SK-N-SH (cell line): ENCODE results near the gene PIP4K2A. TPM values are rescaled to one million over a fixed set of nuclear protein-coding genes. Genes with fewer than 3 reads are reported as not detected.

Experiments used
- CTCF ChIA-PET: fragments of 300-600, 350-600 bp; formaldehyde crosslinking; extraction: SDS; loops from one replicate; lab custom pipeline; 2021; lab: Yijun Ruan, JAX
- POLR2A ChIA-PET: fragments of 350-600 bp; sonication (Branson Sonifier 250); formaldehyde crosslinking; extraction: SDS; loops from one replicate; lab custom pipeline; 2020; ENCODE audit warnings: antibody characterized with exemption, inconsistent platforms; lab: Yijun Ruan, JAX
- DNase-seq: peaks from one replicate; pipeline ENCODE4 v3.0.0; 2012
- H2AFZ ChIP-seq: fragments of 200-600 bp; sonication (generic); 2 replicates; pipeline ENCODE4 v1.8.1; 2016; ENCODE audit warnings: antibody characterized with exemption, mild to moderate bottlenecking, low read depth
- H3F3A ChIP-seq: fragments of 200-600 bp; sonication (generic); replicated peaks from 2 replicates; pipeline ENCODE3; 2016; ENCODE audit warnings: antibody characterized with exemption, mild to moderate bottlenecking; ENCODE audit not compliant: insufficient read depth
- H3K27ac ChIP-seq, 2 experiments: fragments of 200-500 bp in 1 of 2; fragments of 200-600 bp in 1 of 2; sonication (Bioruptor generic) in 1 of 2; sonication (generic), shearing (Covaris generic) in 1 of 2; 2 replicates each; pipeline versions ENCODE4 v1.5.1 to v1.6.1; 2014 to 2016; ENCODE audit warnings: low read depth in 2 of 2, inconsistent platforms in 1 of 2, low read length in 1 of 2, mild to moderate bottlenecking in 1 of 2, mixed read lengths in 1 of 2
- H3K27me3 ChIP-seq: fragments of 200-600 bp; sonication (generic), shearing (Covaris generic); 2 replicates; pipeline ENCODE4 v1.6.1; 2016; ENCODE audit warnings: mixed run types; ENCODE audit not compliant: insufficient read depth
- H3K36me3 ChIP-seq, 2 experiments: fragments of 200-500 bp in 1 of 2; fragments of 200-600 bp in 1 of 2; sonication (Bioruptor generic) in 1 of 2; sonication (generic) in 1 of 2; replicated peaks in 1 of 2; 2 replicates each; pipeline versions ENCODE3 to v1.5.1; 2014 to 2016; ENCODE audit warnings: low read length in 1 of 2, mild to moderate bottlenecking in 1 of 2; ENCODE audit not compliant: insufficient read depth in 2 of 2, control insufficient read depth in 1 of 2
- H3K4me1 ChIP-seq, 2 experiments: fragments of 200-500 bp in 1 of 2; fragments of 200-600 bp in 1 of 2; sonication (Bioruptor generic) in 1 of 2; sonication (generic), shearing (Covaris generic) in 1 of 2; 2 replicates each; pipeline versions ENCODE4 v1.5.1 to v1.6.1; 2014 to 2016; ENCODE audit warnings: low read depth in 1 of 2, low read length in 1 of 2, mixed run types in 1 of 2; ENCODE audit not compliant: insufficient read depth in 2 of 2, control insufficient read depth in 1 of 2
- H3K4me2 ChIP-seq: fragments of 200-600 bp; sonication (generic), shearing (Covaris generic); 2 replicates; pipeline ENCODE4 v1.6.1; 2017; ENCODE audit warnings: mixed run types
- H3K4me3 ChIP-seq, 2 experiments: fragments of 200-500 bp in 1 of 2; fragments of 200-600 bp in 1 of 2; sonication (Bioruptor generic) in 1 of 2; sonication (generic), shearing (Covaris generic) in 1 of 2; 2 replicates each; pipeline versions ENCODE4 v1.5.1 to v1.8.1; 2014 to 2016; ENCODE audit warnings: low read depth in 2 of 2, inconsistent platforms in 1 of 2, low read length in 1 of 2, mild to moderate bottlenecking in 1 of 2, mixed read lengths in 1 of 2, moderate library complexity in 1 of 2
- H3K79me2 ChIP-seq: fragments of 200-600 bp; sonication (generic); 2 replicates; pipeline ENCODE4 v1.8.1; 2017; ENCODE audit warnings: mild to moderate bottlenecking; ENCODE audit not compliant: insufficient read depth
- H3K9ac ChIP-seq: fragments of 200-600 bp; sonication (generic); 2 replicates; pipeline ENCODE4 v1.6.1; 2017; ENCODE audit warnings: mixed run types
- H3K9me2 ChIP-seq: fragments of 200-600 bp; sonication (generic); 2 replicates; pipeline ENCODE4 v1.6.1; 2017; ENCODE audit warnings: mixed run types
- H3K9me3 ChIP-seq: fragments of 200-600 bp; sonication (generic); 2 replicates; pipeline ENCODE4 v1.6.1; 2017; ENCODE audit warnings: mixed run types, mild to moderate bottlenecking, moderate library complexity
- H4K20me1 ChIP-seq: fragments of 200-600 bp; sonication (generic); 2 replicates; pipeline ENCODE4 v1.6.1; 2017; ENCODE audit warnings: mild to moderate bottlenecking, mixed run types; ENCODE audit not compliant: insufficient read depth
- CHD2 ChIP-seq: fragments of 150-350 bp; IDR thresholded peaks from 2 replicates; pipeline ENCODE4 v1.6.1; 2018; ENCODE audit warnings: low read length; ENCODE audit not compliant: partially characterized antibody
- ELF1 ChIP-seq: IDR thresholded peaks from 2 replicates; pipeline ENCODE4 v1.4.0; 2012
- EP300 ChIP-seq, 2 experiments: IDR thresholded peaks; 2 replicates each; pipeline versions ENCODE4 v1.4.0 to v1.6.1; 2012; ENCODE audit warnings: borderline replicate concordance in 1 of 2, low read depth in 1 of 2, low read length in 1 of 2
- FOSL2 ChIP-seq: IDR thresholded peaks from 2 replicates; pipeline ENCODE4 v1.4.0; 2012; ENCODE audit warnings: low read depth, mild to moderate bottlenecking, moderate library complexity, borderline replicate concordance
- FOXM1 ChIP-seq: IDR thresholded peaks from 2 replicates; pipeline ENCODE4 v1.4.0; 2012; ENCODE audit warnings: low read depth, mild to moderate bottlenecking
- GATA2 ChIP-seq: sonication (generic); formaldehyde crosslinking; IDR thresholded peaks from 2 replicates; pipeline ENCODE4 v1.5.0; 2020; ENCODE audit warnings: mild to moderate bottlenecking, missing genetic modification reagents
- JUND ChIP-seq: IDR thresholded peaks from 2 replicates; pipeline ENCODE4 v1.4.0; 2012
- MEF2A ChIP-seq: IDR thresholded peaks from 2 replicates; pipeline ENCODE4 v1.4.0; 2012; ENCODE audit warnings: low read depth, borderline replicate concordance
- MXI1 ChIP-seq: IDR thresholded peaks from 2 replicates; pipeline ENCODE4 v1.6.1; 2012; ENCODE audit warnings: mild to moderate bottlenecking, low read depth, low read length, improper control_type of control experiment
- NFIC ChIP-seq: IDR thresholded peaks from 2 replicates; pipeline ENCODE4 v1.4.0; 2012; ENCODE audit warnings: borderline replicate concordance
- PBX3 ChIP-seq: IDR thresholded peaks from 2 replicates; pipeline ENCODE4; 2012
- RCOR1 ChIP-seq: fragments of 150-350 bp; IDR thresholded peaks from 2 replicates; pipeline ENCODE4 v1.6.1; 2017; ENCODE audit warnings: antibody characterized with exemption, low read length
- RXRA ChIP-seq: IDR thresholded peaks from 2 replicates; pipeline ENCODE4 v1.4.0; 2012; ENCODE audit warnings: low read depth, mild to moderate bottlenecking, borderline replicate concordance
- SMC3 ChIP-seq: IDR thresholded peaks from 2 replicates; pipeline ENCODE4 v1.6.1; 2012; ENCODE audit warnings: low read depth, low read length, improper control_type of control experiment
- TAF1 ChIP-seq: IDR thresholded peaks from 2 replicates; pipeline ENCODE4 v1.6.1; 2012; ENCODE audit warnings: low read depth, mild to moderate bottlenecking, low read length, moderate library complexity, borderline replicate concordance
- TCF12 ChIP-seq: IDR thresholded peaks from 2 replicates; pipeline ENCODE4 v1.4.0; 2012
- USF1 ChIP-seq: IDR thresholded peaks from 2 replicates; pipeline ENCODE4 v1.4.0; 2012; ENCODE audit warnings: low read depth, borderline replicate concordance
- USF2 ChIP-seq: fragments of 150-350 bp; IDR thresholded peaks from 2 replicates; pipeline ENCODE4 v1.6.1; 2017; ENCODE audit warnings: antibody characterized with exemption, low read length, low read depth, borderline replicate concordance
- YY1 ChIP-seq: IDR thresholded peaks from 2 replicates; pipeline ENCODE4 v1.4.0; 2012; ENCODE audit warnings: low read depth, mild to moderate bottlenecking
- WGBS: methylation state at CpG from one replicate; pipeline ENCODE4 v1.1.6; 2017; ENCODE audit warnings: low lambda C conversion rate; 5-methylcytosine and 5-hydroxymethylcytosine counted together
- polyA plus RNA-seq, 3 experiments: library from polyadenylated mRNA; depleted of rRNA; stranded (reverse); fragments of >200 nt; gene quantifications; 2 replicates each; pipeline ENCODE4 v1.2.3, GENCODE V29; 2012
- TF ChIP-seq, protein P1 (sequence below): fragments of 200-600 bp; sonication (generic); IDR thresholded peaks from 2 replicates; pipeline ENCODE4 v1.6.1; 2017; ENCODE audit warnings: antibody characterized with exemption, mild to moderate bottlenecking, moderate library complexity
- TF ChIP-seq, protein P2 (sequence below): fragments of 150-350 bp; IDR thresholded peaks from 2 replicates; pipeline ENCODE4 v1.6.1; 2016; ENCODE audit warnings: mild to moderate bottlenecking, low read depth, low read length
- TF ChIP-seq, protein P3 (sequence below): IDR thresholded peaks from 2 replicates; pipeline ENCODE4 v1.4.0; 2012; ENCODE audit warnings: low read depth

The PIP4K2A gene
- polyA plus RNA-seq, 1 of the 3 experiments (the other 2 are of a cell fraction), result 10.8 TPM

DNA sequence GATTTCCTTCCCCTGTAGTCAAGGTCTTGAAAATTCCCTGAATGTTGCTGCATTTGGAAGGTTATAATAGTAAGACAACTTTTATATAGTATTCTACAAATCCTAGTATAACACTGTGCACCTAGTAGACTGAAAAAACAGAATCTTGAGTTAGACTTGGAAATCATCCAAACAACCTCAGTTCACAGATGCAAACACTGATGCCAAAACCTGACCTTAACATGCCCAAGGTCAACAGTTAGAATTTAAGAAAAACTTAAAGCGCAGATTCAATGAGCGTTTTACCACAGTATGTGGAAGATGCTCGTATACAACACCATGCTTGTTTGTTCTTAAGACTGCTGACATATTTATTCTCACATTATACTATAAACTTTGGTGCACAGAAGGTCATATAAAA, 3.0 kb downstream of the PIP4K2A start:
- 94% methylated on average over 3 of the region's 3 CpGs for WGBS
- H2AFZ ChIP-seq, result no peak overlapping the region
- H4K20me1 ChIP-seq, result peaks cover 54% of the 10 kb centered on the region
- no peaks in the 10 kb centered on the region for H3K27me3 ChIP-seq
- H3K79me2 ChIP-seq, result peaks cover 76% of the 10 kb centered on the region
- DNase-seq, result no peak
- peaks cover 8% of the 10 kb centered on the region for H3F3A ChIP-seq
- no peaks in the 10 kb centered on the region for H3K9me3 ChIP-seq
- H3K4me2 ChIP-seq, result peak overlapping the region; percentile 93; the same call in 1 of the 2 replicates
- TF ChIP-seq NFIC, result no peak
- no peak for TF ChIP-seq CHD2
- TF ChIP-seq JUND, result no peak
- no peak for TF ChIP-seq FOXM1
- TF ChIP-seq FOSL2, result no peak
- TF ChIP-seq, protein P1, sequence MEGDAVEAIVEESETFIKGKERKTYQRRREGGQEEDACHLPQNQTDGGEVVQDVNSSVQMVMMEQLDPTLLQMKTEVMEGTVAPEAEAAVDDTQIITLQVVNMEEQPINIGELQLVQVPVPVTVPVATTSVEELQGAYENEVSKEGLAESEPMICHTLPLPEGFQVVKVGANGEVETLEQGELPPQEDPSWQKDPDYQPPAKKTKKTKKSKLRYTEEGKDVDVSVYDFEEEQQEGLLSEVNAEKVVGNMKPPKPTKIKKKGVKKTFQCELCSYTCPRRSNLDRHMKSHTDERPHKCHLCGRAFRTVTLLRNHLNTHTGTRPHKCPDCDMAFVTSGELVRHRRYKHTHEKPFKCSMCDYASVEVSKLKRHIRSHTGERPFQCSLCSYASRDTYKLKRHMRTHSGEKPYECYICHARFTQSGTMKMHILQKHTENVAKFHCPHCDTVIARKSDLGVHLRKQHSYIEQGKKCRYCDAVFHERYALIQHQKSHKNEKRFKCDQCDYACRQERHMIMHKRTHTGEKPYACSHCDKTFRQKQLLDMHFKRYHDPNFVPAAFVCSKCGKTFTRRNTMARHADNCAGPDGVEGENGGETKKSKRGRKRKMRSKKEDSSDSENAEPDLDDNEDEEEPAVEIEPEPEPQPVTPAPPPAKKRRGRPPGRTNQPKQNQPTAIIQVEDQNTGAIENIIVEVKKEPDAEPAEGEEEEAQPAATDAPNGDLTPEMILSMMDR, result no peak
- no peak for TF ChIP-seq TAF1
- TF ChIP-seq EP300 (IDR thresholded peaks at IDR 0.05; ENCODE audit: borderline replicate concordance in 1 of 2, low read depth in 1 of 2, low read length in 1 of 2), result no peak
- TF ChIP-seq USF1, result no peak
- TF ChIP-seq PBX3, result no peak
- no peak for TF ChIP-seq GATA2 (CRISPR knock-in tag)
- TF ChIP-seq TCF12, result no peak
- no peak for TF ChIP-seq YY1
- TF ChIP-seq SMC3, result no peak
- no peak overlapping the region for H3K9ac ChIP-seq
- ChIA-PET CTCF (no interaction called here), POLR2A (no interaction called here)
- H3K36me3 ChIP-seq, result no peaks in the 10 kb centered on the region
- H3K27ac ChIP-seq, result no peak overlapping the region
- no peaks in the 10 kb centered on the region for H3K9me2 ChIP-seq
- H3K4me3 ChIP-seq, result no peak overlapping the region; a peak in 1 of 4 replicates
- H3K4me1 ChIP-seq, result peaks cover 12 to 14% of the 10 kb centered on the region in 2 experiments; a peak in 3 of 4 replicates

DNA sequence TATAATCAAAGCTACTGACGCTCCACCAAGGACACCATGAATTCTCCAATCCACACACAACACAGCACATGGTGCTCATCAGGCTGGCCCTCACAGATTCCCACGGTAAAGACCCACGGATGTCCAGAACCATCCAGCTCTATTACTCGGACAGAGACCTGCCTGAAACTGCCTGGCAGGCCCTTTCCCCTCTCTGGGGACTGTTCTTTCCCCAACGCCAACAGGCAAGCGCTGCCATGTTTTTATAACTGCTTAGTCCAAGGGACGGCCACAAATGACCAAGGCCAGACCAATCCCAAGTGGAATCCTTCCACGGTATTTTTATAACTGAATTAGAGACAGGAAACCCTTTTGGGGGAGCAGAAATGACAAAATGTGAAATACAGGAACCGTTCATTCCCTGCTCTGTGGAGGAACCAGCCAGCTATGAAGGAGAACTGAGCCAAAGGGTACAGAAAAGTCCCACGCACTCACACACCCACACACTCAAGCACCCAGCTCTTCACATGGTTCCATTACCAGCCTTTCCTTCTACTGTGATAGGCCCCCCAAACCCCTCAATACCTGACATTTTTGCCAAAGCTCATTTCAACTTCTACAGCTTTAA, 4.1 kb downstream of the PIP4K2A start:
- ChIA-PET POLR2A (no interaction called here), CTCF (interaction anchor here (0.6 kb wide), 1 partner anchor 407 kb away, joined by 3 read pairs; no protein-coding TSS in a partner anchor)
- WGBS, result 98% methylated on average over 10 of the region's 10 CpGs
- Histone ChIP-seq H3K27me3 (no peaks in the 10 kb centered on the region), H3K4me2 (peak overlapping the region; percentile 93; the same call in 1 of the 2 replicates), H3F3A (peaks cover 8% of the 10 kb centered on the region), H3K4me3 (no peak overlapping the region), H3K27ac (no peak overlapping the region), H4K20me1 (peaks cover 65% of the 10 kb centered on the region), H3K9me2 (no peaks in the 10 kb centered on the region), H3K9me3 (no peaks in the 10 kb centered on the region), H2AFZ (no peak overlapping the region), H3K36me3 (no peaks in the 10 kb centered on the region), H3K4me1 (peaks cover 12 to 14% of the 10 kb centered on the region in 2 experiments; a peak in 3 of 4 replicates), H3K9ac (no peak overlapping the region), H3K79me2 (peaks cover 86% of the 10 kb centered on the region)
- no peak for DNase-seq
- TF ChIP-seq, protein P2, sequence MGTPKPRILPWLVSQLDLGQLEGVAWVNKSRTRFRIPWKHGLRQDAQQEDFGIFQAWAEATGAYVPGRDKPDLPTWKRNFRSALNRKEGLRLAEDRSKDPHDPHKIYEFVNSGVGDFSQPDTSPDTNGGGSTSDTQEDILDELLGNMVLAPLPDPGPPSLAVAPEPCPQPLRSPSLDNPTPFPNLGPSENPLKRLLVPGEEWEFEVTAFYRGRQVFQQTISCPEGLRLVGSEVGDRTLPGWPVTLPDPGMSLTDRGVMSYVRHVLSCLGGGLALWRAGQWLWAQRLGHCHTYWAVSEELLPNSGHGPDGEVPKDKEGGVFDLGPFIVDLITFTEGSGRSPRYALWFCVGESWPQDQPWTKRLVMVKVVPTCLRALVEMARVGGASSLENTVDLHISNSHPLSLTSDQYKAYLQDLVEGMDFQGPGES, result no peak
- TF ChIP-seq RXRA (no peak), USF2 (no peak), JUND (no peak), MXI1 (no peak), ELF1 (no peak), MEF2A (no peak), RCOR1 (no peak)
- TF ChIP-seq, protein P3, sequence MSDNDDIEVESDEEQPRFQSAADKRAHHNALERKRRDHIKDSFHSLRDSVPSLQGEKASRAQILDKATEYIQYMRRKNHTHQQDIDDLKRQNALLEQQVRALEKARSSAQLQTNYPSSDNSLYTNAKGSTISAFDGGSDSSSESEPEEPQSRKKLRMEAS, result no peak
